Ectodermal cell (in vitro differentiated cells): Measurements from ENCODE around the gene OSM.

Experiments used
- H3K27ac ChIP-seq: 2 replicates; pipeline ENCODE4 v1.7.0; 2013; ENCODE audit warnings: mild to moderate bottlenecking, low read depth, low read length; ENCODE audit not compliant: insufficient read depth, poor library complexity, severe bottlenecking
- H3K27me3 ChIP-seq: 2 replicates; pipeline ENCODE4 v1.7.0; 2013; ENCODE audit warnings: mild to moderate bottlenecking, low read length; ENCODE audit not compliant: insufficient read depth, control insufficient read depth, poor library complexity, severe bottlenecking
- H3K36me3 ChIP-seq: one replicate; pipeline ENCODE4 v1.7.0; 2013; ENCODE audit warnings: low read length; ENCODE audit not compliant: control insufficient read depth, insufficient read depth
- H3K4me1 ChIP-seq: one replicate; pipeline ENCODE4 v1.7.0; 2013; ENCODE audit warnings: low read length; ENCODE audit not compliant: control insufficient read depth, insufficient read depth
- H3K4me3 ChIP-seq: 2 replicates; pipeline ENCODE4 v1.7.0; 2013; ENCODE audit warnings: low read depth, low read length, control low read depth; ENCODE audit not compliant: insufficient read depth
- H3K9me3 ChIP-seq: 2 replicates; pipeline ENCODE4 v1.7.0; 2013; ENCODE audit warnings: mild to moderate bottlenecking, low read length, moderate library complexity; ENCODE audit not compliant: control insufficient read depth
- WGBS, 2 experiments: methylation state at CpG; one replicate each; pipeline ENCODE4 v1.1.7; 2013; ENCODE audit warnings: missing lambda C conversion rate in 2 of 2; 5-methylcytosine and 5-hydroxymethylcytosine counted together

The OSM gene

DNA sequence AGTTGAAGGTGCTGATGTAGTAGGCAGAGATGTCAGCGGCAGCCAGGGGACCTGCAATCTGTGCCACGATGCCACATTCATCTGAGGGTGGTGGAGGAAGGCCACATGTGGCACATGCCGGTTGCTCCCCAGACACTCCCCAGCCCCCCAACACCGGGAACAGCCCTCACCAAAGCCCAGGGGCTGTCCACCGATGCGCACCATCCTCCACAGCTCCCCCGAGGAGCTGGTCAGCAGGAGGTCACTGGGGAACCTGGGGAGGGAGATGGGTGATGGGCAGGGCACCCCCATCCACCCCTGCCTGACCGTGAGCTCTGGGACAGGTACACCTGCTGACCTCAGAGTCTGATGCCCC is 19.2 kb upstream of the OSM start:
- Histone ChIP-seq H3K4me3 (no peak overlapping the region), H3K9me3 (no peaks in the 10 kb centered on the region), H3K4me1 (peaks cover 11% of the 10 kb centered on the region), H3K36me3 (no peaks in the 10 kb centered on the region), H3K27me3 (peaks cover 12% of the 10 kb centered on the region), H3K27ac (no peak overlapping the region)
- WGBS, 2 experiments: 93% methylated on average over 8 of the region's 8 CpGs

DNA sequence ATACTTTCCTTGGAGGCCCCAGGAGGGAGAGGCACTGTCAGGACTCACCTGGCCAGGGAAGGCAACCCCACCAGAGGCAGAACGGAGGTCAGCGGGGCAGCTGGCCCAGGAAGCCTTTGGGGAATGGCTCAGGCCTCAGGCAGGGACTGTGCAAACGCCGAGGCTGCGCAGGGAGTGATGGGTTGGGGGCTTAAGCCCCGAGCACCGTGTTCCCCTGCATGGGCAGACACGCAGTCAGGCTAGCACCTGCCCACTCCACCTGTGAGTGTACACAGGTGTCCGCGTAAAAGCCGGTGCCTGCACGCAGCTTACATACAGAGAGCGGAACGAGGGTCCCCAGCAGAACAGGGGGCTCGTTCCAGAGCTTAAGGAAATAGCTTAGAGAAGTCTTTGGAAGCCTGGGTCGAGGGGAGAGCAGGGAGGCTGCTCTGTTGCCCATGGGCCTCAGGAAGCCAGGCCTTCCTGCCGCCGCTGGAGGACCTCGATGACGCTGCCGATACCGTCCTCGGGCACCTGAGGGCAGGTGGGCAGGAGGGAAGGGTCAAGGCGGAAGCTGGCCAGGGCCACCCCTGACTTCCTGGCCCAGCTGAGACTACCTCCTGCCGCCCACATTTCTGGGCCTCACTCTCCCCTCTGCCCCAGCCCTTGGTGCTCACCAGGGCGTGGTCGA is 18.7 kb upstream of the OSM start:
- H3K4me3 ChIP-seq: no peak overlapping the region
- H3K36me3 ChIP-seq: no peaks in the 10 kb centered on the region
- no peaks in the 10 kb centered on the region for H3K9me3 ChIP-seq
- WGBS, 2 experiments: 94 to 95% methylated on average over 27 of the region's 27 CpGs
- H3K27ac ChIP-seq: no peak overlapping the region
- peaks cover 8% of the 10 kb centered on the region for H3K4me1 ChIP-seq
- H3K27me3 ChIP-seq: peaks cover 12% of the 10 kb centered on the region

DNA sequence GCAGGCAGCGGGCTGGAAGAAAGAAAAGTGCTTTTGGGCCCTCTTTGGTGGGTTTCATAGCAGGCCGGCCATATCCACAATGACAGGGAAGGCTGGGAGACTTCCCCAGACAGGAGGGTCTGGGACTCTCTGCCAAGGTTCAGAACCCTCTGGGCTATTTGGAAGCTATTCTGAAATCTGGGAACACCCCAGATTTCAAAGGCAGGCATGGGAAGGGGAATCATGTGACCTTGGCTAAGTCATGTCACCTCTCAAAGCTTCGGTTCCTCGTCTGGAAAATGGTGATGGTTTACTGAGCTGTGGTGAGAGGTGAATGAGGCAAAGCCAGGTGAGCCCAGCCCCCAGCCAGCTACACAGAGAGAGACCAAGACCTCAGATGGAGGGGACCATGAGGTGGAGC is 18.0 kb upstream of the OSM start:
- H3K27me3 ChIP-seq: peaks cover 9% of the 10 kb centered on the region
- no peak overlapping the region for H3K4me3 ChIP-seq
- no peaks in the 10 kb centered on the region for H3K36me3 ChIP-seq
- 95% methylated on average over 4 of the region's 4 CpGs for WGBS, 2 experiments
- H3K9me3 ChIP-seq: no peaks in the 10 kb centered on the region
- peaks cover 3% of the 10 kb centered on the region for H3K4me1 ChIP-seq
- no peak overlapping the region for H3K27ac ChIP-seq

DNA sequence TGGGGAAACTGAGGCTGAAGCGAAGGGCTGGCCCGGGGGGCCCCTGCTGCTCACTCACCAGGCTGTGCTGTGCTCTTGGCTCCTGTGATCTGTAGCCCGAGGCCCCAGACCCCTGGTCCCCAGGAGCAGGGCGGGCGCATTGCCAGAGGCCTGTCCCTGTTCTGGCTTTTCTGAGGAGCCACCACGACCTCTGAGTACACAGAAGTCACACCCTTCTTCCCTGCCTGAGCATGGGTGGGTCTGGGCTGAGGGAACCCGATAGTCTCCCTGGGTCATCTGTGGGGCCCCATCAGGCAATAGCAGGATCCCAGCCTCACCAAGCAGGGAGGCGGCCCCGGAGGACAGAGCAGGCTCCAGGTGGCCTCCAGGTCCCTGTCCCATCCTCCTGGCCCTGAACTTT is 17.5 kb upstream of the OSM start:
- H3K36me3 ChIP-seq: no peaks in the 10 kb centered on the region
- H3K9me3 ChIP-seq: no peaks in the 10 kb centered on the region
- no peak overlapping the region for H3K27ac ChIP-seq
- H3K4me1 ChIP-seq: peaks cover 3% of the 10 kb centered on the region
- H3K27me3 ChIP-seq: peaks cover 9% of the 10 kb centered on the region
- H3K4me3 ChIP-seq: no peak overlapping the region
- 92 to 93% methylated on average over 9 of the region's 9 CpGs for WGBS, 2 experiments

DNA sequence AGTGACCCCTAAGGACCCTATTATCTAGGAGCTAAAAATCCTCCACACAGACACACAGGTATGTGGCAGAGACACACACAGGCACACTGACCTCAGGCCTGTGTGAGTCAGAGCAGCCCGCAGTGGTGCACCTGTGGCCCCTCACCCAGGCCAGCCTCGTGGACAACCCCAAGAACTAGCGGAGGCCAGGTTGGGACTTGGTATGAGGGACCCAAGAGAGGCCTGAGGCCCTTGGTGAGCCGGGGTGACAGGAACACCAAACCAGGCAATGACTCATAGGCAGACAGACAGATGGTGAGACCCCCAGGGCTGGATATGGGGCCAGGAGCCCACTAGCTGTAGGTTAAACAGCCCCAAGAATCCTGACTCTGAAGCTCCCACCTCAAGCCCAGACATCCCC is 16.7 kb upstream of the OSM start:
- WGBS, 2 experiments: 93 to 95% methylated on average over 4 of the region's 4 CpGs
- peaks cover 3% of the 10 kb centered on the region for H3K27me3 ChIP-seq
- no peak overlapping the region for H3K27ac ChIP-seq
- no peaks in the 10 kb centered on the region for H3K9me3 ChIP-seq
- no peaks in the 10 kb centered on the region for H3K36me3 ChIP-seq
- H3K4me3 ChIP-seq: no peak overlapping the region
- H3K4me1 ChIP-seq: no peaks in the 10 kb centered on the region

DNA sequence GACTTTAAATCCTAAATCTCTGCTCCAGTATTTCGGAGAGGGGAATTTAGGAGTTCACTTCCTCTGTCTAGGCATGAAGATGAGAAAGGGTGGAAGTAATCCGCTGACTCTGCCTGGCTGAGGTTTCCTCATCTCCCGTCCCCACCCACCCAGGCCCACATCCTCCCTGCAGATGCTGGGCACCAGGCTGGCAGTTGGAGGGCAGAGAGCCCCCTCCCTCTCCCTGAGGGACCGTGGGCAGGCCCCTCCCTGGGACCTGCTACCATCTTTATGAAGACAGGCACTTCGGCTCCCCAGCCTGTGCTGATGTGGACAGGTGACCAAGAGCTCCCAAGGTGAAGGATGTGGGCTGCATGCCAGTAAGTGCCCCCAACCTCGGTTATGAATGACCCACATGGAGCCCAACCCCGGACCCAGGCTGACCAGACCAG is 16.0 kb upstream of the OSM start:
- Histone ChIP-seq H3K4me1 (no peaks in the 10 kb centered on the region), H3K4me3 (no peak overlapping the region), H3K36me3 (no peaks in the 10 kb centered on the region), H3K27ac (no peak overlapping the region), H3K27me3 (no peaks in the 10 kb centered on the region), H3K9me3 (no peaks in the 10 kb centered on the region)
- WGBS, 2 experiments: 89 to 93% methylated on average over 7 of the region's 7 CpGs

DNA sequence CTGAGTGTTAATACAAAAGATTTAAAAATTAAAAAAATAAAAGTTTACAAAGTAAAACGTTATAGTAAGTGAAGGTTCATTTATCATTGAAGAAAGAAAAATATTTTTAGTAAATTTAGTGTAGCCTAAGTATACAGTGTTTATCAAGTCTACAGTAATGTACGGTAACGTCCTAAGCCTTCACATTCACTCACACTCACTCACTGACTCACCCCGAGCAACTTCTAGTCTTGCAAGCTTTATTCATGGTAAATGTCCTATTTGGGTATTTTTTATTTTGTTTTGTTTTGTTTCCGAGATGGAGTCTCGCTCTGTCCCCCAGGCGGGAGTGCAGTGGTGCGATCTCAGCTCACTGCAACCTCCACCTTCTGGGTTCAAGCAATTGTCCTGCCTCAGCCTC is 13.9 kb upstream of the OSM start:
- Histone ChIP-seq H3K27me3 (no peaks in the 10 kb centered on the region), H3K4me1 (no peaks in the 10 kb centered on the region), H3K9me3 (no peaks in the 10 kb centered on the region), H3K4me3 (no peak overlapping the region), H3K27ac (no peak overlapping the region), H3K36me3 (no peaks in the 10 kb centered on the region)
- WGBS, 2 experiments: 92 to 96% methylated on average over 7 to 8 of the region's 8 CpGs

DNA sequence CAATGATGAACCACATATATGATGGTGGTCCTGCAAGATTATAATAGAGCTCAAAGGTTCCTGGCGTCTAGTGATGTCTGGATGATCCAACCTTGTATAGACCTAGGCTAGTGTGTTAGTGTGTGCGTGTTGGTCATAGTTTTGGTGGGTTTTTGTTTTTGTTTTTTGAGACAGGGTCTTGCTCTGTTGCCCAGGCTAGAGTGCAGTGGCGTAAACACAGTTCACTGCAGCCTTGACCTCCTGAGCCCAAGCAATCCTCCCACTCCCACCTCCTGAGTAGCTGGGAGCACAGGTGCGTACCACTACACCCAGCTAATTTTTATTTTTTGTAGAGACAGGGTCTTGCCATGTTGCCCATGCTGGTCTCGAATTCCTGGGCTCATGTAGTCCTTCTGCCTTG is 13.3 kb upstream of the OSM start:
- no peaks in the 10 kb centered on the region for H3K36me3 ChIP-seq
- WGBS, 2 experiments: 90 to 91% methylated on average over 5 of the region's 5 CpGs
- H3K4me1 ChIP-seq: no peaks in the 10 kb centered on the region
- H3K9me3 ChIP-seq: no peaks in the 10 kb centered on the region
- no peak overlapping the region for H3K27ac ChIP-seq
- H3K4me3 ChIP-seq: no peak overlapping the region
- H3K27me3 ChIP-seq: no peaks in the 10 kb centered on the region

DNA sequence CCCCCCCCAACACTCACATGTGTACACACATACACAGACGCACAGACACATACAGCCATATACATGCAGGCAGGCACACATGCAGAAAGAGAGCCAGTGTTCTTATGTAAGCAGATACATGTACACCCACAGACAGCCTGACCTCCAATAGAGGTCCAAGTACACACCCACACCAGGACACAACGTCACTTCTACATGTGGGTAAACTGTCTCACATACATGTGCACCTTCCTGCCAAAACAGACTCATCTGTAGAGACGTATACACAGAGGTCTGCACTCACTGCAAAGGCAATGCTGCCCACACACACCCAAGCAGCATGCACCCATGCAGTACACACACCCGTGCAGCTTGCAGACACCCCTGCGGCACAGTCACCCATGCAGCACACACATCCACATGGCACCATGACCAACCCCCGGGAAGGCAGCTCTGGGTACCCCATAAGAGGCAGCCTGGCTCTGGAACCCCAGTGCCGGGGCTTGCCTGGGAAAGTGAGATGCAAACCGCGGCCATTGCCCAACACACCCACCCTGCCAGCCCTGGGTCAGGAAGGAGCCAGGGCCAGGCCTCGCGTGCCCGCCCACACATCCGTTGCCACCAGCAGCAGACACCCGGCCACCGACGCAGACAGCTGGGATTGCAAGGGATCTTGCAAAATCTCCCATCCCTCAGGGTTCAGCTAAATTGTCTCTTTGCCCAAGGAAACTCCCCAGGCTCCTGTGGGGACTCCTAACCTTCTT is 12.6 kb upstream of the OSM start:
- WGBS, 2 experiments: 84 to 87% methylated on average over 16 of the region's 16 CpGs
- no peaks in the 10 kb centered on the region for H3K4me1 ChIP-seq
- no peak overlapping the region for H3K4me3 ChIP-seq
- H3K27me3 ChIP-seq: no peaks in the 10 kb centered on the region
- H3K36me3 ChIP-seq: no peaks in the 10 kb centered on the region
- H3K27ac ChIP-seq: no peak overlapping the region
- no peaks in the 10 kb centered on the region for H3K9me3 ChIP-seq

DNA sequence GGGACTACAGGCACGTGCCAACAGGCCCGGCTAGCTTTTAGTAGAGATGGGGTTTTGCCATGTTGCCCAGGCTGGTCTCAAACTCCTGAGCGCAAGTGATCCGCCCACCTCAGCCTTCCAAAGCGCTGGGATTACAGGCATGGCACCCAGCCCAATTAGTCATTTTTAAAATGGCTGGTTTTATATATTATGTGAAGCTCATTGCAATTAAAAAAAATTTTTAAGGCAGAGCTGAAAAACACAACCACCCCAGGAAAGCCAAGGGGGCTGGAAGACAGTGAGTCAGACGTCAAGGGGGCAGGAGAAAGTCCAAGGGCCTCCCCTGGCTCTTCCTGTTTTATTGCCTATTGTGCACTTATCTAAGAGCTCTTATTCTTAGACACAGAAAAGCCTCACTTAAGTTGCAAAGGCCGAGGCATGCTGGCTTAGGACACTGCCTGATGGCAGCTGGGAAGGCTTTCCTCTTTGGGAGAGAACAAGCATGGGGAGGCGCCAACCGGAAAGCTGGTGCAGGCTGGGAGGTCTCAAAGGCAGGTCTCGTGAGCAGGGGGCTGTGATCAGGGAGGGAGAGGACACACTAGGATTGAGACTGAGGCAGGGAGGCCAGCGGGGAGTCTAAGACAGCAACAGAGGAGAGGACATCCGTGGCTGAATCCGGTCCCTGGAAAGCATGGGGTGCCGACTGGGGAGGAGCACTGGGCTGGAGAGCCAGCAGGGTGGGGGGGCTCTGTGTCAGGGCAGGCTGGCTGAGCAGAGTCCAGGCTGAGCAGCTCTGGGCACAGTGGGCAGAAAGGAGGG is 11.1 kb upstream of the OSM start:
- H3K36me3 ChIP-seq: no peaks in the 10 kb centered on the region
- 61 to 64% methylated on average over 14 of the region's 14 CpGs for WGBS, 2 experiments
- H3K27ac ChIP-seq: no peak overlapping the region
- no peaks in the 10 kb centered on the region for H3K9me3 ChIP-seq
- H3K27me3 ChIP-seq: no peaks in the 10 kb centered on the region
- no peak overlapping the region for H3K4me3 ChIP-seq
- no peaks in the 10 kb centered on the region for H3K4me1 ChIP-seq
